Heart left ventricle (tissue), 13 donors: ENCODE data around the gene CFAP45.

Source experiments
- POLR2A ChIP-seq, 2 donors: fragments of 450-650 bp; IDR thresholded peaks; one replicate each; pipeline ENCODE4 v1.6.1; 2017; ENCODE audit warnings: antibody characterized with exemption in 2 of 2, mild to moderate bottlenecking in 2 of 2, moderate library complexity in 2 of 2
- TF ChIP-seq, protein P1 (sequence below), 12 donors: fragments of 200-600 bp; sonication (generic) in 4 of 12; IDR thresholded peaks; one replicate each; pipeline versions ENCODE4 v1.5.0 to v1.8.0; 2018 to 2022; ENCODE audit warnings: antibody characterized with exemption in 12 of 12, mild to moderate bottlenecking in 5 of 12
- donor health status: ischemic (EF 13 %, LVEDD 7.1; RV severe dilation, severe dysfunction).
- donor health status: DM: no; HTN: yes; CAD: no.
- donor health status: DM: no; HTN: no; CAD: no.
- donor health status: ischemic (EF 25% LVEDD 6.9; RV normal size, moderate dysfunction).
- donor health status: ischemic (EF 25% LVEDD 5.7; RV mildly dilated, moderate dysfunction).
- donor health status: ischemic (EF 35%, LVEDD 5.7; RV mildly dilated, moderate dysfunction).
- donor health status: nonischemic (EF 11% LVEDD 7.7; RV severe dilation, severe dysfunction).
- donor health status: DM: yes; HTN: yes; CAD: no.
- donor health status: PGD.
- donor health status: ischemic (EF 29% LVEDD 5.4; RV normal size, mild dysfunction).
- donor health status: nonischemic (EF 23%, LVEDD 6.1; RV moderate dilation, normal function).

DNA sequence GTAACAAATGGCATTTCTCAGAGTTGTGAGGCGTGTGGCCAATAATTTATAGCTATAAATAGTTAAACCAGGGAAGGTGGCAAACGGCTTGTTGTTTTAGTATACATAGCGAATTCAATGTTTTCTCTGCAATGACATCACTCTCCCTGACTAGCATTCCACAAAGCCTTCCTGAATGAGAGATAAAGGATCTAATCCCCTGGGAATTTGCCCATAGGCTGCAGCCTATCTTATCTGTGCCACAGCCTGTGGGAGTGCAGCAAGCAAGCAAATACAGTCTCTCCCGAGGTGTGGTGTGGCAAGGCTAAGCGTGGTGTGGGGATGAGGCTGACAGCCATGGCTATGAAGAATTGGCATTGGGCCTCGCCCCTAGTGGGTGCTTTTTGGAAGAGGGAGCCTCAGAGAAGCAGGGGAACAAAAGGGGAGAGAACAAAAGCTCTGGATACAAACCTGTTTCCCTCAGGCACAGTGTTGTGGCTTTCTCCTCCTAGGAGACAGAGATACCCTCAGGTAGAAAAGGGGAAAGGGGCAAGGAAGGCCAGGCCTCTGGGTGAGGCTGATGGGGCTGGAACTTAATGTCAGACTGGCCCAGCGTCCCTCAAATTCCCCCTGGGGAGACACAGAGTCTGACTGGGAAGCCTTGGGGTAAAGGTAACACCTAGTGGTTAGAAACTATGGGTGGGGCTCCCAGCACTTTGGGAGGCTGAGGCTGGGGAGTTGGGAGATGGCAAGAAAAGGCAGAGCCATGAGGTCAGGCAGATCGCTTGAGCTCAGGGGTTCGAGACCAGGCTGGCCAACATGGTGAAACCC lies 16.5 kb upstream of the CFAP45 start:
- no peak for TF ChIP-seq POLR2A (IDR thresholded peaks at IDR 0.05)
- TF ChIP-seq, protein P1, sequence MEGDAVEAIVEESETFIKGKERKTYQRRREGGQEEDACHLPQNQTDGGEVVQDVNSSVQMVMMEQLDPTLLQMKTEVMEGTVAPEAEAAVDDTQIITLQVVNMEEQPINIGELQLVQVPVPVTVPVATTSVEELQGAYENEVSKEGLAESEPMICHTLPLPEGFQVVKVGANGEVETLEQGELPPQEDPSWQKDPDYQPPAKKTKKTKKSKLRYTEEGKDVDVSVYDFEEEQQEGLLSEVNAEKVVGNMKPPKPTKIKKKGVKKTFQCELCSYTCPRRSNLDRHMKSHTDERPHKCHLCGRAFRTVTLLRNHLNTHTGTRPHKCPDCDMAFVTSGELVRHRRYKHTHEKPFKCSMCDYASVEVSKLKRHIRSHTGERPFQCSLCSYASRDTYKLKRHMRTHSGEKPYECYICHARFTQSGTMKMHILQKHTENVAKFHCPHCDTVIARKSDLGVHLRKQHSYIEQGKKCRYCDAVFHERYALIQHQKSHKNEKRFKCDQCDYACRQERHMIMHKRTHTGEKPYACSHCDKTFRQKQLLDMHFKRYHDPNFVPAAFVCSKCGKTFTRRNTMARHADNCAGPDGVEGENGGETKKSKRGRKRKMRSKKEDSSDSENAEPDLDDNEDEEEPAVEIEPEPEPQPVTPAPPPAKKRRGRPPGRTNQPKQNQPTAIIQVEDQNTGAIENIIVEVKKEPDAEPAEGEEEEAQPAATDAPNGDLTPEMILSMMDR (IDR thresholded peaks at IDR 0.05), result no peak
